BJ (cell line): ENCODE measurements around the gene DAB1. TPM values are rescaled to one million over a fixed set of nuclear protein-coding genes. Genes with fewer than 3 reads are reported as not detected.

ENCODE experiments used
- CTCF ChIA-PET: fragments of 350-600 bp; formaldehyde crosslinking; extraction: SDS; loops from one replicate; lab custom pipeline; 2021; ENCODE audit warnings: antibody characterized with exemption, inconsistent platforms; lab: Yijun Ruan, JAX
- POLR2A ChIA-PET: fragments of 300-600 bp; sonication (Branson Sonifier 250); formaldehyde crosslinking; extraction: SDS; loops from one replicate; lab custom pipeline; 2021; ENCODE audit warnings: antibody characterized with exemption; lab: Charles Lee
- DNase-seq: peaks from one replicate; pipeline ENCODE4 v3.0.0-alpha.2; 2011; ENCODE audit warnings: low read depth
- H3K27me3 ChIP-seq: 2 replicates; pipeline ENCODE4 v1.6.0; 2011; ENCODE audit warnings: low read length; ENCODE audit not compliant: control insufficient read depth, insufficient read depth
- H3K36me3 ChIP-seq: 2 replicates; pipeline ENCODE4 v1.5.1; 2011; ENCODE audit warnings: low read length; ENCODE audit not compliant: control insufficient read depth, insufficient read depth
- H3K4me3 ChIP-seq: 2 replicates; pipeline ENCODE4 v1.5.1; 2011; ENCODE audit warnings: low read depth, mild to moderate bottlenecking, control low read depth, low read length
- CTCF ChIP-seq: IDR thresholded peaks from 2 replicates; pipeline ENCODE4 v1.5.1; 2011; ENCODE audit warnings: low read depth, mild to moderate bottlenecking, control low read depth, inconsistent platforms, low read length, moderate library complexity; ENCODE audit not compliant: insufficient read depth
- polyA plus RNA-seq: library from polyadenylated mRNA; depleted of rRNA; stranded (reverse); fragments of >200 nt; gene quantifications from 2 replicates; pipeline ENCODE4 v1.2.3, GENCODE V29; 2011

DAB1 gene
- polyA plus RNA-seq, 1 experiment = 0.91 TPM

DNA sequence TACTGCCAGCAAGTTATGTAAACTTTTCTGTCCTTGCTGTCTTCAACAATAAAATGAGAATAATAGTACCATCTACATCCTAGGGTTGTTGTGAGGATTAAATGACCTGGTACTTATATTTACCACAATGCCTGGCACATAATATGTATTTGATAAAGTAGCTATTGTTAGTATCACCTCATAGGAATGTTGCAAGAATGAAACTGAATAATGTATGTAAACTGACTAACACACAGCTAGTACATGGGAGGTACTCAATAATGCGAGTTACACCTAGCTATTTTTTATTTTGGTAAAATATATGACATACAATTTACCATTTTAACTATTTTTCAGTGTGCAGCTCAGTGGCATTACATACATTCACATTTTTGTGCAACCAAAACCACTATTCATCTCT is 289.1 kb downstream of the DAB1 start:
- CTCF ChIA-PET = interaction anchor here (0.9 kb wide), 1 partner anchor 10 kb away, joined by 3 read pairs; no protein-coding TSS in a partner anchor
- DNase-seq = no peak
- TF ChIP-seq CTCF = no peak
- Histone ChIP-seq H3K36me3 (no peaks in the 10 kb centered on the region), H3K4me3 (no peak overlapping the region), H3K27me3 (no peaks in the 10 kb centered on the region)
- POLR2A ChIA-PET = no interaction called here

GRCh38 chr1:57133686-57134085 is 290.2 kb downstream of the DAB1 start:
- Histone ChIP-seq H3K36me3 (no peaks in the 10 kb centered on the region), H3K27me3 (no peaks in the 10 kb centered on the region), H3K4me3 (no peak overlapping the region)
- no peak for DNase-seq
- TF ChIP-seq CTCF = no peak
- CTCF ChIA-PET = interaction anchor here (1.0 kb wide), 1 partner anchor 8 kb away, joined by 3 read pairs; no protein-coding TSS in a partner anchor
- POLR2A ChIA-PET = no interaction called here

- Histone ChIP-seq H3K27me3 (no peaks in the 10 kb centered on the region), H3K4me3 (no peak overlapping the region), H3K36me3 (no peaks in the 10 kb centered on the region)
- CTCF ChIA-PET = interaction anchor here (1.0 kb wide), 1 partner anchor 7 kb away, joined by 3 read pairs; no protein-coding TSS in a partner anchor
- POLR2A ChIA-PET = no interaction called here
- no peak for DNase-seq
- TF ChIP-seq CTCF = no peak
These were observed 290.8 kb downstream of the DAB1 start for GRCh38 chr1:57132993-57133622.

- Histone ChIP-seq H3K36me3 (no peaks in the 10 kb centered on the region), H3K4me3 (no peak overlapping the region), H3K27me3 (no peaks in the 10 kb centered on the region)
- ChIA-PET CTCF (no interaction called here), POLR2A (no interaction called here)
- no peak for TF ChIP-seq CTCF
- no peak for DNase-seq
These were observed 292.0 kb downstream of the DAB1 start for GRCh38 chr1:57131701-57132394.

GRCh38 chr1:57131257-57131656 is 292.6 kb downstream of the DAB1 start:
- POLR2A ChIA-PET = no interaction called here
- TF ChIP-seq CTCF = no peak
- no peaks in the 10 kb centered on the region for H3K27me3 ChIP-seq
- no peak for DNase-seq
- H3K4me3 ChIP-seq = no peak overlapping the region
- no peaks in the 10 kb centered on the region for H3K36me3 ChIP-seq
- CTCF ChIA-PET = no interaction called here
